ENCODE measurements around the gene BCOR. TPM values are rescaled to one million over a fixed set of nuclear protein-coding genes. Genes with fewer than 3 reads are reported as not detected.

BCOR gene
- total and polyA plus RNA-seq, 2 experiments from 2014 or later: 9.1 to 17.6 TPM

- no peak overlapping the region for H3K4me2 ChIP-seq (ENCODE audit: unreplicated experiment)
- no peak overlapping the region for H3K9ac ChIP-seq
- H3K4me1 ChIP-seq (ENCODE audit: insufficient read depth): no peaks in the 10 kb centered on the region
- WGBS, 2 experiments (ENCODE audit: low coverage in 1 of 2, low lambda C conversion rate in 2 of 2, missing lambda C conversion rate in 2 of 2): 100% methylated on average over 1 of the region's 1 CpG
- no peaks in the 10 kb centered on the region for H3K9me2 ChIP-seq (ENCODE audit: insufficient read depth)
- H4K20me1 ChIP-seq (ENCODE audit: insufficient read depth): no peaks in the 10 kb centered on the region
- TF ChIP-seq EZH2phosphoT487 (IDR thresholded peaks at IDR 0.05; ENCODE audit: insufficient read depth, low read depth) (no peak), EZH2 (IDR thresholded peaks at IDR 0.05; ENCODE audit: insufficient read depth, poor library complexity, severe bottlenecking) (no peak)
- H2AFZ ChIP-seq: no peak overlapping the region
- no peaks in the 10 kb centered on the region for H3K79me2 ChIP-seq (ENCODE audit: insufficient read depth)
- DNase-seq: no peak
- no peaks in the 10 kb centered on the region for H3F3A ChIP-seq (ENCODE audit: insufficient read depth)
- H3K27ac ChIP-seq: no peak overlapping the region
- H3K4me3 ChIP-seq: no peak overlapping the region
- H3K27me3 ChIP-seq (replicated peaks; ENCODE audit: insufficient read depth): no peaks in the 10 kb centered on the region
- no peaks in the 10 kb centered on the region for H3K9me3 ChIP-seq (ENCODE audit: low read depth)
- H3K36me3 ChIP-seq (ENCODE audit: low read depth): peaks cover 32% of the 10 kb centered on the region
- in situ Hi-C loops (cut with MboI): no loop called here
Measured at GRCh38 chrX:40050532-40050931, 47.2 kb downstream of the BCOR start.

GRCh38 chrX:40049084-40049641, 48.6 kb downstream of the BCOR start:
- Histone ChIP-seq H3K36me3 (ENCODE audit: low read depth) (peaks cover 31% of the 10 kb centered on the region), H3K4me1 (ENCODE audit: insufficient read depth) (no peaks in the 10 kb centered on the region), H2AFZ (no peak overlapping the region), H3K9me2 (ENCODE audit: insufficient read depth) (no peaks in the 10 kb centered on the region), H4K20me1 (ENCODE audit: insufficient read depth) (no peaks in the 10 kb centered on the region), H3K79me2 (ENCODE audit: insufficient read depth) (no peaks in the 10 kb centered on the region), H3K9ac (no peak overlapping the region), H3K27me3 (replicated peaks; ENCODE audit: insufficient read depth) (no peaks in the 10 kb centered on the region), H3K9me3 (ENCODE audit: low read depth) (no peaks in the 10 kb centered on the region), H3K4me3 (no peak overlapping the region), H3K27ac (no peak overlapping the region), H3K4me2 (ENCODE audit: unreplicated experiment) (no peak overlapping the region), H3F3A (ENCODE audit: insufficient read depth) (no peaks in the 10 kb centered on the region)
- TF ChIP-seq EZH2 (IDR thresholded peaks at IDR 0.05; ENCODE audit: insufficient read depth, poor library complexity, severe bottlenecking): no peak
- TF ChIP-seq EZH2phosphoT487 (IDR thresholded peaks at IDR 0.05; ENCODE audit: insufficient read depth, low read depth): no peak
- 98% methylated on average over 7 of the region's 7 CpGs for WGBS, 2 experiments (ENCODE audit: low coverage in 1 of 2, low lambda C conversion rate in 2 of 2, missing lambda C conversion rate in 2 of 2)
- in situ Hi-C loops (cut with MboI): no loop called here
- no peak for DNase-seq

- no peak overlapping the region for H3K27ac ChIP-seq
- H3K79me2 ChIP-seq (ENCODE audit: insufficient read depth): no peaks in the 10 kb centered on the region
- no peak overlapping the region for H3K4me3 ChIP-seq
- H3K4me1 ChIP-seq (ENCODE audit: insufficient read depth): no peaks in the 10 kb centered on the region
- H2AFZ ChIP-seq: no peak overlapping the region
- TF ChIP-seq EZH2 (IDR thresholded peaks at IDR 0.05; ENCODE audit: insufficient read depth, poor library complexity, severe bottlenecking) (no peak), EZH2phosphoT487 (IDR thresholded peaks at IDR 0.05; ENCODE audit: insufficient read depth, low read depth) (no peak)
- in situ Hi-C loops (cut with MboI): no loop called here
- peaks cover 20% of the 10 kb centered on the region for H3K36me3 ChIP-seq (ENCODE audit: low read depth)
- H3K9ac ChIP-seq: no peak overlapping the region
- H4K20me1 ChIP-seq (ENCODE audit: insufficient read depth): no peaks in the 10 kb centered on the region
- no peak overlapping the region for H3K4me2 ChIP-seq (ENCODE audit: unreplicated experiment)
- no peaks in the 10 kb centered on the region for H3K27me3 ChIP-seq (replicated peaks; ENCODE audit: insufficient read depth)
- DNase-seq: no peak
- no peaks in the 10 kb centered on the region for H3K9me2 ChIP-seq (ENCODE audit: insufficient read depth)
- H3F3A ChIP-seq (ENCODE audit: insufficient read depth): no peaks in the 10 kb centered on the region
- no peaks in the 10 kb centered on the region for H3K9me3 ChIP-seq (ENCODE audit: low read depth)
Measured at GRCh38 chrX:40047485-40047884, 50.3 kb downstream of the BCOR start.

GRCh38 chrX:40043895-40044294, 53.9 kb downstream of the BCOR start:
- Histone ChIP-seq H4K20me1 (ENCODE audit: insufficient read depth) (no peaks in the 10 kb centered on the region), H3K9me2 (ENCODE audit: insufficient read depth) (no peaks in the 10 kb centered on the region), H3K36me3 (ENCODE audit: low read depth) (no peaks in the 10 kb centered on the region), H3F3A (ENCODE audit: insufficient read depth) (no peaks in the 10 kb centered on the region), H3K27ac (no peak overlapping the region), H2AFZ (no peak overlapping the region), H3K4me2 (ENCODE audit: unreplicated experiment) (no peak overlapping the region), H3K4me1 (ENCODE audit: insufficient read depth) (no peaks in the 10 kb centered on the region), H3K27me3 (replicated peaks; ENCODE audit: insufficient read depth) (no peaks in the 10 kb centered on the region), H3K4me3 (no peak overlapping the region), H3K9me3 (ENCODE audit: low read depth) (no peaks in the 10 kb centered on the region), H3K79me2 (ENCODE audit: insufficient read depth) (no peaks in the 10 kb centered on the region), H3K9ac (no peak overlapping the region)
- in situ Hi-C loops (cut with MboI): no loop called here
- WGBS, 2 experiments (ENCODE audit: low coverage in 1 of 2, low lambda C conversion rate in 2 of 2, missing lambda C conversion rate in 2 of 2): 63 to 64% methylated on average over 3 of the region's 3 CpGs
- DNase-seq: no peak
- TF ChIP-seq EZH2phosphoT487 (IDR thresholded peaks at IDR 0.05; ENCODE audit: insufficient read depth, low read depth): no peak
- TF ChIP-seq EZH2 (IDR thresholded peaks at IDR 0.05; ENCODE audit: insufficient read depth, poor library complexity, severe bottlenecking): no peak

DNA sequence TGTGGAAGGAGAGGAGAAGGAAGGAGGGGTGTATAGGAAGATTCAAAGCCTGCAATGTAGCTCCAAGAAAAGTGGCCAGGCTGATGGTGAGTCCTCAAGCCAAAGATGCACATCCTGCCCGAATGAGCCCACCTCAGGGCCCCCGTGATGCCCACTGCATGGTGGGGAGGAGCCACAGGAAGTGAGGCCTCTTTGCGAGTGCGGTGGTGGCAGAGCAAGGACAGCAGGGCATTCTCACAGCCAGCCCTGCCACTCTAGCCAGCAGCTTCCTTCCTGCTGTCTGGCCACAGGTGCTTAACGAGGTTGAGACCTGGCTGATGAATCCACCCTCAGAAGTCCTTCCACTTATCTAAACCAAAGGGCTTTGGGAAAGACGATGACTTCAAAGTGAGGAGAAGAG, 55.8 kb downstream of the BCOR start:
- Histone ChIP-seq H4K20me1 (ENCODE audit: insufficient read depth) (no peaks in the 10 kb centered on the region), H2AFZ (no peak overlapping the region), H3K9me3 (ENCODE audit: low read depth) (no peaks in the 10 kb centered on the region), H3K4me1 (ENCODE audit: insufficient read depth) (no peaks in the 10 kb centered on the region), H3K4me3 (no peak overlapping the region), H3K9ac (no peak overlapping the region), H3K4me2 (ENCODE audit: unreplicated experiment) (no peak overlapping the region), H3K79me2 (ENCODE audit: insufficient read depth) (no peaks in the 10 kb centered on the region), H3K27me3 (replicated peaks; ENCODE audit: insufficient read depth) (no peaks in the 10 kb centered on the region), H3F3A (ENCODE audit: insufficient read depth) (no peaks in the 10 kb centered on the region), H3K9me2 (ENCODE audit: insufficient read depth) (no peaks in the 10 kb centered on the region), H3K36me3 (ENCODE audit: low read depth) (no peaks in the 10 kb centered on the region), H3K27ac (no peak overlapping the region)
- no peak for DNase-seq
- no peak for TF ChIP-seq EZH2phosphoT487 (IDR thresholded peaks at IDR 0.05; ENCODE audit: insufficient read depth, low read depth)
- TF ChIP-seq EZH2 (IDR thresholded peaks at IDR 0.05; ENCODE audit: insufficient read depth, poor library complexity, severe bottlenecking): no peak
- in situ Hi-C loops (cut with MboI): no loop called here
- 69 to 75% methylated on average over 3 to 6 of the region's 6 CpGs for WGBS, 2 experiments (ENCODE audit: low coverage in 1 of 2, low lambda C conversion rate in 2 of 2, missing lambda C conversion rate in 2 of 2)

All from GM23248 (cell line).